Parathyroid adenoma (tissue), 2 donors: ENCODE results near the gene ZNF410.

Experiments used
- H2AFZ ChIP-seq: fragments of 300-600 bp; sonication (generic); one replicate; pipeline ENCODE4 v1.7.0; 2017; ENCODE audit warnings: antibody characterized with exemption, mild to moderate bottlenecking
- H3K27ac ChIP-seq: fragments of 300-600 bp; sonication (generic); one replicate; pipeline ENCODE4 v1.7.0; 2017
- H3K27me3 ChIP-seq: fragments of 300-600 bp; sonication (generic); one replicate; pipeline ENCODE4 v1.7.0; 2017; ENCODE audit warnings: low read length; ENCODE audit not compliant: control insufficient read depth, insufficient read depth
- H3K36me3 ChIP-seq: fragments of 300-600 bp; sonication (generic); one replicate; pipeline ENCODE4 v1.7.0; 2017; ENCODE audit warnings: low read length; ENCODE audit not compliant: control insufficient read depth, insufficient read depth
- H3K4me1 ChIP-seq: fragments of 300-600 bp; sonication (generic); one replicate; pipeline ENCODE4 v1.7.0; 2017; ENCODE audit warnings: control low read depth
- H3K4me2 ChIP-seq: fragments of 300-600 bp; sonication (generic); one replicate; pipeline ENCODE4 v1.7.0; 2017; ENCODE audit warnings: low read length
- H3K4me3 ChIP-seq: fragments of 300-600 bp; sonication (generic); one replicate; pipeline ENCODE4 v1.7.0; 2017; ENCODE audit warnings: low read depth, low read length
- H3K79me2 ChIP-seq: fragments of 300-600 bp; sonication (generic); one replicate; pipeline ENCODE4 v1.7.0; 2017; ENCODE audit warnings: control low read depth
- H3K9ac ChIP-seq: fragments of 300-600 bp; sonication (generic); one replicate; pipeline ENCODE4 v1.7.0; 2017; ENCODE audit warnings: mild to moderate bottlenecking
- H3K9me3 ChIP-seq: fragments of 300-600 bp; sonication (generic); one replicate; pipeline ENCODE4 v1.7.0; 2017; ENCODE audit warnings: low read length; ENCODE audit not compliant: control insufficient read depth
- TF ChIP-seq, protein P1 (sequence below): fragments of 300-600 bp; sonication (generic); IDR thresholded peaks from one replicate; pipeline ENCODE4 v1.7.0; 2017; ENCODE audit warnings: antibody characterized with exemption, mild to moderate bottlenecking
- donor health status: primary hyperparathyroidism.

Gene ZNF410

DNA sequence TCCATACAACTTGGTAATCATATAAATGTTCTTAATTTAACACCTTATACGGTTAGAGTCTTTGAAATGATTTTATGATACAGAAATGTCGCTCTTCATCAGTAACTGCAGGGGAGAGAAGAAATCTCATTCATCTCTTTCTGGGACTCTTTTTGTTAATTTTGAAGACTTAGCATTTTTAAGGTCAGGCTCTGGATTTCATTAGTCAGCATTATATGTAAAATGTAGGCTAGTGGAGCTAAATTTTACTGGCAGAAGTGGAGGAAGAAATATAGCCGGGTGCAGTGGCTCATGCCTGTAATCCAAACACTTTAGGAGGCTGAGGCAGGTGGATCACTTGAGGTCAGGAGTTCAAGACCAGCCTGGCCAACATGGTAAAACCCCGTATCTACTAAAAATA, 39.7 kb upstream of the ZNF410 start:
- peaks cover 10% of the 10 kb centered on the region for H3K4me1 ChIP-seq
- no peaks in the 10 kb centered on the region for H3K79me2 ChIP-seq
- no peak overlapping the region for H2AFZ ChIP-seq
- TF ChIP-seq, protein P1, sequence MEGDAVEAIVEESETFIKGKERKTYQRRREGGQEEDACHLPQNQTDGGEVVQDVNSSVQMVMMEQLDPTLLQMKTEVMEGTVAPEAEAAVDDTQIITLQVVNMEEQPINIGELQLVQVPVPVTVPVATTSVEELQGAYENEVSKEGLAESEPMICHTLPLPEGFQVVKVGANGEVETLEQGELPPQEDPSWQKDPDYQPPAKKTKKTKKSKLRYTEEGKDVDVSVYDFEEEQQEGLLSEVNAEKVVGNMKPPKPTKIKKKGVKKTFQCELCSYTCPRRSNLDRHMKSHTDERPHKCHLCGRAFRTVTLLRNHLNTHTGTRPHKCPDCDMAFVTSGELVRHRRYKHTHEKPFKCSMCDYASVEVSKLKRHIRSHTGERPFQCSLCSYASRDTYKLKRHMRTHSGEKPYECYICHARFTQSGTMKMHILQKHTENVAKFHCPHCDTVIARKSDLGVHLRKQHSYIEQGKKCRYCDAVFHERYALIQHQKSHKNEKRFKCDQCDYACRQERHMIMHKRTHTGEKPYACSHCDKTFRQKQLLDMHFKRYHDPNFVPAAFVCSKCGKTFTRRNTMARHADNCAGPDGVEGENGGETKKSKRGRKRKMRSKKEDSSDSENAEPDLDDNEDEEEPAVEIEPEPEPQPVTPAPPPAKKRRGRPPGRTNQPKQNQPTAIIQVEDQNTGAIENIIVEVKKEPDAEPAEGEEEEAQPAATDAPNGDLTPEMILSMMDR = no peak
- H3K9ac ChIP-seq = no peak overlapping the region
- H3K27me3 ChIP-seq = no peaks in the 10 kb centered on the region
- no peak overlapping the region for H3K4me2 ChIP-seq
- peak overlapping the region; percentile 55 for H3K27ac ChIP-seq
- H3K36me3 ChIP-seq = no peaks in the 10 kb centered on the region
- H3K9me3 ChIP-seq = no peaks in the 10 kb centered on the region
- H3K4me3 ChIP-seq = no peak overlapping the region

DNA sequence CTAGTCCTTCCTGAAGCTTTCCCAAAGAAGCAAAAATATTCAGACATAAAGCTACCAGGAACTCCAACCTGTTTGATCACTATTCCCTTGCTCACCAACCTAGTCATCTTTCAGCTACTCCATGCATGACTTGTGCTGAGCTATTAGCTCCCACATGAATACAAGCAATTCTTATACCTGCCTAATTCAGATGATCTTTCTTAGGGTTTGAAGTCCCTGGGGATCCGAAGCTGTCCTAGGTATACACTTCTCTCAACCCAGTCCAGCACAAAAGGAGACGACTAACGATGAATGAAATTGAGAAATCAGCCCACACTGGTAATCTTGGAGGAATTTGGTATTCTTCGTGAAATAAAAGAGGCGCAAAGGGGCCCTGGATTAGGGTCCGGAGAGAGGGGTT, 35.7 kb upstream of the ZNF410 start:
- Histone ChIP-seq H3K9ac (no peak overlapping the region), H3K4me3 (peak overlapping the region; percentile 70)

DNA sequence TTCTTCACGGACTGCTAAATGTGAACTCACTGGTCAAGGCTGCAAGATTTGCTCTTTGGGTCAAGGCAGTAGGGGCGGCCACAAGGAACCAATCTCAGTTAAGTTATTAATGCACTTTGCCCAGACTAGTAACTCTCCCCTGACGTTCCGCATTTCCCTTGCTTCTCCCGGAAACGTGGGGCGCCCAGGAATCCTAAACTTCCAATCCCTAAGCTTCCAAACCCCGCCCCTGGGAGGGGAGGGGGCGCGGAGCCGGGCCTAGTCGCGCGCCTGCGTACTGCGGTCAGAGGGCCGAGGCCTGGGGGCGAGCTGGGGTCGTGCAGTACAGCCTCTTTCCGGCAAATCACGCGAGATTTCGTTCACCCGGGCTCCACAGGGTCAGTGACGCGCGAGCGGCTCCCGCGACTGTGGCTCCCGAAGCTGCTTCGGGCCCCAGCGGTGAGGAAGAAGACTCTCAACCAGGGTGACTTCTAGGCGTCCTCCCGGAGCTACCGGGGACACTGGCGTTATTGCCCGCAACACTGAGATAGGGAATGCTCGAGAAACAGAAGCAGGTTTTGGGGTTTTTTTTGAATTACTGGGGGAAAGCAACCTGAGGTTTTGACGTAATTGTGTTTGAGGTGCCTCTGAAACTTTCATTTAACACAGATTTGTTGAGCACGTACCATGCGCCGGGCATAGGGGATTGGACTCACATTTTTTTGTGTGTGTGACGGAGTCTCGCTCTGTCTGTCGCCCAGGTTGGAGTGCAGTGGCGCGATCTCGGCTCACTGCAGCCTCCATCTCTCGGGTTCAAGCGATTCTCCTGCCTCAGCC, 34.9 kb upstream of the ZNF410 start, which contains the start of gene PTGR2:
Gene PTGR2, plus strand, starts transcription at position 265 of the 816 bp plus-strand sequence. CDS start 7,032 bp downstream, outside the sequence.
- peaks cover 14% of the 10 kb centered on the region for H3K4me1 ChIP-seq
- no peaks in the 10 kb centered on the region for H3K27me3 ChIP-seq
- H3K9me3 ChIP-seq = no peaks in the 10 kb centered on the region
- peak within 1 kb of the TSS; percentile 97 for H3K27ac ChIP-seq
- peak within 1 kb of the TSS; percentile 93 for H2AFZ ChIP-seq
- no peaks in the 10 kb centered on the region for H3K79me2 ChIP-seq
- TF ChIP-seq, protein P1 = peak; percentile 19
- H3K9ac ChIP-seq = peak within 1 kb of the TSS; percentile 55
- peak within 1 kb of the TSS; percentile 83 for H3K4me2 ChIP-seq
- peak within 1 kb of the TSS; percentile 70 for H3K4me3 ChIP-seq
- H3K36me3 ChIP-seq = no peaks in the 10 kb centered on the region

More for the DNA sequence above, 35.7 kb upstream of the ZNF410 start:
- Histone ChIP-seq H3K27me3 (no peaks in the 10 kb centered on the region), H3K9me3 (no peaks in the 10 kb centered on the region), H3K4me2 (peak overlapping the region; percentile 83), H3K79me2 (no peaks in the 10 kb centered on the region), H2AFZ (peak overlapping the region; percentile 93), H3K36me3 (no peaks in the 10 kb centered on the region), H3K4me1 (peaks cover 14% of the 10 kb centered on the region), H3K27ac (peak overlapping the region; percentile 97)
- TF ChIP-seq, protein P1 = no peak

DNA sequence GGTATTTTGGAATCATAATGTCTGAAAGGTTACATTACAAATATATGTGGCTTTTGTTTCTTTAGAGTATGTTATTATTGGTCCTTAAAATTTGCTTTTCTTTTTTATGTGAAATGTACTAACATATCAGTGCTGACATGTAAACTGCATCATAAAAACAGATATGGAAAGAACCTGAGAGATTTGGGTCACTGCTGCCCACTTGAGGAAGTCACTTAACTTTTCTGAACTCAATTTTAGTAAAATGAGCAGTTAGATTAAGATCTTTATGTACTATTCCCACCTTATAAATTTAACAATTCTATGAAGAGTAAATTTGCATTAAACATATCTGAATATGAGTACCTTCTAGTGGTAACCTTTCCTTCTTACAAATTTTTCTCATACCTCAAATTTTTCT, 27.5 kb upstream of the ZNF410 start:
- no peaks in the 10 kb centered on the region for H3K9me3 ChIP-seq
- H3K9ac ChIP-seq = no peak overlapping the region
- no peaks in the 10 kb centered on the region for H3K79me2 ChIP-seq
- H3K4me2 ChIP-seq = no peak overlapping the region
- H3K27ac ChIP-seq = no peak overlapping the region
- no peak overlapping the region for H3K4me3 ChIP-seq
- no peaks in the 10 kb centered on the region for H3K36me3 ChIP-seq
- H3K4me1 ChIP-seq = peaks cover 5% of the 10 kb centered on the region
- H3K27me3 ChIP-seq = no peaks in the 10 kb centered on the region
- H2AFZ ChIP-seq = no peak overlapping the region
- TF ChIP-seq, protein P1 = no peak
